HG03558 (cell line): Measurements from ENCODE around the gene TBL3.

Experiments
- ATAC-seq: cut with Tn5 transposase; IDR thresholded peaks from one replicate; pipeline ENCODE4 v1.9.1; 2021; ENCODE audit warnings: moderate number of reproducible peaks; ENCODE audit not compliant: unreplicated experiment; ENCODE audit errors: extremely low read depth

The TBL3 gene

DNA sequence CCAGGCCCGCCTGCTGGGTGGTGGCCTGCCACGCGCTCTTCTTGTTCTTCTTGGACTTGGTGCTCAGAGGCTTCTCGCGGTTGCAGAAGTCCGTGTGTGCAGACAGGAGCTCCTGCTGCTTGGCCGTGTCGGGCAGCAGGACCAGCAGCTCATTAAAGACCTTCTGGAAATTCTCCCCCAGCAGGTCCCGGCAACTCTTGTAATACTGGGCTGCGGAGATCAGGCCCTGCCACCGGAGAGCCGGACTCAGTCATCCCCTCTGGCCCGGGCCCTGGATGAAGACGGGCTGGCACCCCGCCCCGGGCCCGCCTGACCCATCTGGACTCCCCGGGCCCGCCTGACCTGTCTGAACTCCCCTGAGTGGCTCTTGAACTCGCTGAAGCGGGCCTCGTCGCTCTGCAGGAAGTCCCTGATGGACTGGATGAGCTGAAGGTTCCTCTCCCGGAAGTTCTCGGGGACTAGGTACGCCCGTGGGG is 26.5 kb downstream of the TBL3 start:
- no peak for ATAC-seq

DNA sequence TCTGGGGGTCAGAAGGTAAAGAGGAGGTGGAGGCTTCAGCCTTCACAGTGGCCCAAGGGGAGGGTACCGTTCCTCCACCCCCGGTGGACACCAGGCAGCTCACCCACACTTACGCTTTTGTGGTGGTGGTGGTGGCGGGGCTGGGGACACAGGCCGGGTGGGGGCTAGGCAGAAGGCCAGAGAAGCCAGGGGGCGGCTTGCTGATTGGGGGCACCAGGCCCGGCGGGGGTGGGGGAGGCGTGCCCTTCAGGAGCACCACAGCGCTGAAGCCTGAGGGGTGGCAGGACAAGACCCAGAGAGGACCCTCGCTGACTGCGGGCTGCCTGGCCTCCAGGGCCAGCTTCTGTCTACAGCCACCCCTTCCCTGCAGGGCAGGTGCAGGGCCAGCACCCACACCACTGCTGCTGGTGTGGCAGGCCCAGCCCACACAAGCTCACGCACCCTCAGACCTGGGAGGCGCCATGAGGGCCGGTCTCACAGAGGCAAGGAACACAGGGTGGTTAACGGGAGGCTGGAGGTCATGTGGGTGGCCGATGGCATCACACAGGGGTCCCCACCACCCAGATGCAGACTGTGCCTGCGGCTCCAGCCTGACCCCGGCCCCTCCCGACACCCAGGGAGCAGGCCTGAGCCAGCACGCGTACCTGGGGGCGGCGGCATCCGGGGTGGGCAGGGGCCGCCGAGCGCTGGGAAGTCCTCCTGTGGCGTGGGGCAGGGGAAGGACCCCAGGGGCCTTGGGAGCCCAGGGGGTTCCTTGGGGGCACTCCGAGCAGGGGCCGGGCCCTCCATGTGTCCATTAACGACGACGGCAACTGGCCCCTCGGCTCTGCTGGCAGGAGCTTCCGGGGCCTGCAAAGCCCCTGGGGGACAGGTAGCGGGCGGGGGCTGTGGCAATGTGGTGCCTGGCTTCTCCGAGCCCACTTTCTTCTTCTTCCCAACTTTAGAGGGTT is 27.3 kb downstream of the TBL3 start:
- ATAC-seq, result no peak

DNA sequence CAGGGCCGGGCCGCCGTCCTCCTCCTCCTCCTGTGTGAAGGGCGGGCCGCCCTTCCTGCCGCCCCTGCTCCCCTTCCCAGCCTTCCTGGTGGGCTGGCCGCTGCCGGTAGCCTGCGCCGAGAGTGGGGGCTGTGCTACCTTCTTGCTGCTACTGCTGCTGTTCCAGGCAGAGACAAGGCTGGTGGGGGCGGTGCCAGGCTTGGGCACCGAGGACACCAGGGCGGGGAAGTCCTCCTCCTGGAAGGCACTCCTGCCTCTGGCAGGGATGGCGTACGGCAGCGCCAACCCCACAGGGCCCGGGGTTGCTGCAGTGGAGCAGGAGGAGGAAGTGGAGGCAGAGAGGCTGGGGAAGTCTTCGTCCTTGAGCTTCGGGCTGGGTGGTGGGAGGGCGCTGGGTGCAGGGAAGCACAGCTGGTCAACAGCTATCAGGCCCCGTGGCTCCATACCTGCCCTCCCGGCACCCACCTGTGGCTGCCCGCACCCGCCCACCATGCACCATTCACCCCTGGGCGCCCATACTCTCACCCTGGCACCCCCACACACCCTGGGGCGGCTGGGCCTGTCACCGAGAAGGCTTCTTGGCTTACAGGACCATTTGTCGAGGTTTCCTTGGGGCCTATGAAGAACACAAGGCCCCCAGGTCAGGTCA is 28.1 kb downstream of the TBL3 start:
- no peak for ATAC-seq

DNA sequence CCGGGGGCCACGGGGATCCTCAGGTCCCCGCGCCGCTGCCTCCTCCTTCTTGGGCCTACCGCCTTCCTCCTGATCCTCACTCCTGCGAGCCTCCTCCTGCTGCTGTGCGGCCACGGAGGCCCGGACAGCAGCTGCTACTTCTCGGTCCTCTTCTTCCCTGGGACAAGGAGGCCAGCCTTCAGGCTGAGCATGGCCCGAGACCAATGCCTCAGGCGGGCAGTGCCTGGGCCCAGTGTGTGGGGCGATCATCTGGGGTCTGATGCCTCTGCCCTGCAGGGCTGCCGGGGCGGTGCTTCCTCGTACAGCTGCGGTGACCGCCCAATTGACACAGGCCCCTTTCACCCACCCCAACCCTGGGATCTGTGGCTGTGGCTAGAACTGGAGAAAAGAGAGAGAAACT is 29.2 kb downstream of the TBL3 start:
- no peak for ATAC-seq

DNA sequence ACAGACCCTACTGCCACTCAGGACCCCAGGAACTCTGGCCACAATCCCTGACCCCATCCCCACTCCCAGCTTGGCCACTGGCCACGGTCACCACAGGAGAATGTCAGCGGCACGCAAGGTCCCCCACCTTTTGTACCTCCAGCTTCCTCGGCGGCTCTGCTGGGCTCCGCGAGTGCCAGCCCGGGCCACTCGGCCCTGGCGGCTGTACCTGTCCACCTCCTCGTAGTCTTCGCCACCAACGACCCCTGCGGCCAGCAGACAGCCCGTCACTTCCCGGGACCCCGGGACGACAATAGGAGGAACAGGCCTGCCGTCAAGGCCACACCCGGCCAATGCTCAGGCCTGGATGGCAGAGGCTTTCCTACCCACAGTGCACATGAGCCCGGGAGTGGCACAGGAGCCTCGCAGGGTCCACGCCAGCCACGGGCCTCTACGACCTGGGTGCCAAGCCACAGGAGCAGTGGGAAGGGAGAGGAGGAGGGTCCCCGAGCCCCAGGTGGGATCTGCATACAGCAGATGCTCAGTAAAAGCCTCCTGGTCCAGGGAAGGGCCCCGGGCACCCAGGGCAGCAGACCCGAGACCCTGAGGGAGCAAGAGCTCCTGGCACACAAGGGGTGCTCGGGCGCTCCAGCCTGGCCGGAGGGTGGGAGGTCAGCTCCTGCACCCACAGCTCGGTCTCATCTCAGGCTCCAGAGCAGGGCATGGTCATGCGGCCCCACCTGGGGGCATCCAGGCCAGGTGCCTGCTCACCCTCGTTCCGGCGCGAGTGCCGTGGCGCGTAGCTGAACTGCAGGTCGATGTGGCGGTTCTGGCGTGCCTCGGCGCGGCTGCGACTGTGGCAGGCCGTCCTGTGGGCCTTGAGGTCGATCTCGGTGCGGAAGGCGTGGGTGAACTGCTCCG is 29.9 kb downstream of the TBL3 start:
- ATAC-seq, result no peak

DNA sequence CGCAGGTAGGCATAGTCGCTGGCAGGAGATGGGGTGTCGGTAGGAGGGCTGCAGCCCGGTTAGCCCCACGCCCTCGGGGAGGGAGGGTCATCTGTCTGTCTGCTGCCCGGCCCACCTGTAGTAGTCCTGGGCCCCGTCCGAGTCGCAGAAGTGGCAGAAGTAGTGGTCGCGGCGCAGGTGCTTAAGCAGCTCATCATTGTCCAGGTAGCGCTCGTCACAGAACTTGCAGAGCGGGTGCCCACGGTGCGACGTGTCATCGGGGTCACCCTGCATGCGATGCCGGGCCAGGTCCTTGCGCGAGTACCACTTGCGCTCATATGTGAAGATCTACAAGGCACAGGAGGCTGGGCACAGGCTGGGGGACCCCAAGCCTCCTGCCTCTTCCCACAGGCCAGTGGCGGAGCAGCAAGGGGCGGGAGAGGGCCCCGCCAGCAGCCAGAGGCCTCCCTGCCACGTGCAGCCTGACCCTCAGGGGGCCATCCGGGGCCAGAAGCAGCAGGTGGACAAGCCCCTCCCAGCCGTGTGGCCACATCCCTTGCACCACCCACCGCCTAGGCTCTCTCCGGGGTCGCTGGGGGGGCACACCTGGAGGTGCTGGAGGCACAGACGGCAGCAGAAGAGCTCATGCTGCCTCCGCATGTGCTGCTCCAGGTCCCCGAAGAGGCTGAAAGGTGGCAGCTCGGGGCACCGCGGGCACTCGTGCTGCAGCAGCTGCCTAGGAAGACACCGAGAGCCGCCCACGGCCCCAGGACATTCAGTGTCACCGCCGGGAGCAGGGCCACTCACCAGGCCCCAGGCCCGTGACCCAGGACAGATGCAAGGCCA is 30.8 kb downstream of the TBL3 start:
- ATAC-seq, result no peak

DNA sequence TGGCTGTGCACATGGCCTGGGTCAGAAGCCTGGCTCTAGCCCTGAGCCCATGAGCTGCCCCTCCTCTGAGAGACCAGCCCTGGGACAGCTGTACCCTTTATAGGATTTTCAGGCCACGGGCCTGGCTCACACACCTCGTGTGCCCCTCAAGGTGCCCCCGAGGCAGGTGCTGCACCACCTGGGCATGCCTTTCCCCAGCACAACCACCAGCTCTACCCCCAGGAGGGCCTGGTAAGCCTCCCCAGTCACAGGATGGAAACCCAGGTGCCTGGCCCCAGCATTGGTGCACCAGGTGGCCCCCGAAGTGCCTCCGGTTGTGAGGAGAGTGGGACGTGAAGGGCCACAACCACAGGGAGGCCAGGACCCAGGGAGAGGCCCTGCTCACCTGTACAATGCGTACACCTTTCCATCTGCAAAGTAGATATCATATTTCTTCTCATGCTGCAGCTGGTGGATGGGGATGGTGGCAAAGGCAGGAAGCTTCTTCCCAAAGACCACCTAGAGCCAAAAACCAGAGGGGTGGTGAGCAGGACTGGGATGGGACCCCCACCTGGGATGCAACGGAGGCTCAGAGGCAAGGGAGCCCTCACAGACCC is 31.5 kb downstream of the TBL3 start:
- ATAC-seq, result no peak

DNA sequence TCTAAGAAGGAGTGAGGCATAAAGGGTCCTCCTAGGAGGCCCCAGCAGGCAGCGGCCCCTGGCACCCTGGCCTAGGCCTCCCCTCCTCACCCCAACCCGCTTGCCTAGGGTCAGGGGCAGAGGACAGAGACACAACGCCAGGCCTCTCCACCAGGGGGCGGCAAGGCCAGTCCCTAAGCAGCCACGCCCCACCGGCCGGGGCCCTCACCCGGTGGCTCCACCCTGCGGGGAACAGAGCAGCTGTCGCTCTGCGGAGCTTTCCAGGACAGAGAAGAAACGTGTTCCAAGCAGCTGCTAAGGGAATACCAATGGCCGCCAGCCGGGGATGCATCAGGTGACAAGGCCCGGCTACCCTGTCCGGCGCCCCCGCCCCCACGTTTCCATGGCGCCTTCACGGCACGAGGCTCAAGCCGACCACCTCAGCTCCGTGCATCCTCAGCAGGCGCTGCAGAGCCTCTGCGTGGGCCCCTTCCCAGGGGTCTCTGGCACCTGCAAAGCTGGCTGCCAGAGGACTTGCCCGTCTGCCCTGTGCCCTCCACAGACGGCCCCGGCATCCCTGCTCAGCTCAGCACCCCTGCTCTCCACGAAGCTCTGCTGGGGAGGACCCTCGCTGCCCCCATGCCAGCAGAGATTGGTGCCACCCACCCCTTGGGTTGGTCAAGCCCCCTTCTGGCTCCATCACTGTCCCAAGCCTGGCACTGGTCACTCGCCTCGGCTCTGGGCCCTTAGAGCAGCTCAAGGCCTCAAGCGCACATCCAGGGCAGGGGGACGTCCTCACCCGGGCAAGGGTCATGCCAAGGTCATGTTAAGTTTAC is 32.2 kb downstream of the TBL3 start:
- no peak for ATAC-seq

DNA sequence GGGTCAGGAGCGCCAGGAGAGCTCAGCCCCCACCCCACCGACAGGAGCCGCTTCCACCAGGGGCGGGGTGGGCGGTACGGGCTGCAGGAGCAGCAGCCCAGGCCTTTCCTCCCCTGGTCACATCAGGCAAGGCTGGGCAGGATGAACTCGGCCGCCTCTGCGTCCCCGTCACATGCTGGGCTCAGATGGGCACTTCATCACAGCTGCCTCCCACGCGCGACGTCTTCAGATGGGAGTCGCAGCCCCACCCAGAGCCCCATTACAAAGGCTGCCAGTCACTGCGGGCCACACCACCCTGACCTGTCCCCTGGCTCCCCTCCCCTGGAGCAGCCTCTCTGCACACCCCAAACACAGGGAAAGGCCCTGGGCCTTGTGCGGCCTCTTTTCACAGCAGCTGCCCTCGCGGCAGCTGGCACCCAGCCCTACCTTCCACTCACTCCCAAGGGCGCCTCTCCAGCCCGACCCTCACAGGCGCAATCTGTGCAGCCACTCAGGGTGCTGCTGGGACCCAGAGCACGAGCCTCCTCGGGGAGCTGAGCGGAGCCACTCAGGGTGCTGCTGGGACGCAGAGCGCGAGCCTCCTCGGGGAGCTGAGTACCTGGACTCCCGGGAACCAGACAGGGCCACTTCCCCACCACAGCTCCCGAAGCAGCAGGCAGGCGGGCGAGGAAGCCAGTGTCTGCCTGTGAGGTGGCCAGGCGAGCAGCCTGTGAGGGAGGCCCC is 33.1 kb downstream of the TBL3 start:
- no peak for ATAC-seq

DNA sequence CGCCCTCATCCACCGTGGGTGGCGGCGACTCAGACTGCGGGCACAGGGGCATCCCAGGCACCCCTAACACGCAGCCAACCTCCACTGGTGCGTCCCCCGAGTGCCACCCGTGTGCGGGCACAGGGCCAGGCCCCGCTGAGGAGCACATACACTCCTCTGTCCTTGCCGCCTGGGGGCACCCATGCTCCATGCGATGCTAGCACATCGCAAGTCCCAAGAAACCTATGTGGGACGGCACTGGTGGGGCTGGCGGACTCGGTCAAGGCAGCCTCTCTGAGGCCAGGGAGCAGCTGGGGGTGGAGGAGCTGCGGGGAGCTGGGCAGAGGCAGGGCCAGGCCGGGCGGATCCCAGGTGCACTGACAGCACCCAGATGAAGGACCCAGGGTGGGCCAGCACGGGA is 33.8 kb downstream of the TBL3 start:
- ATAC-seq, result no peak

DNA sequence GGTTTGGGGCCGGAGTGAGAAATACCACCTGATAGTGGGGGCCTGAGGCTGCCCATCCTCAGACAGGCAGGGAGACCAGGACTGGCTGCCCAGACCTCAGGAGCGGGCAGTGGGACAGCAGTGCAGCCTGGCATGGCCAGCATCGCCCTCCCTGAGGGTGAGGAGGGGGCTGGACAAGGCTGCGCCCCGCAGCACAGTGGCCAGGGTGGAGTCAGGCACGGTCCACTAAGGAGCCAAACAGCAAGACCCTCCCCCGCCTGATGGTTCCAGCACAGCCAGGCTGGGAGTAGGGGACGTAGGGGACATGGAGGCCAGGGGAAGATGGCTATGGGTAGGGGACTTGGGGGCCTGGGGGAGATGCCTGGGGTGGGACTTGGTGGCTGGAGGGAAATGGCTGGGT is 34.5 kb downstream of the TBL3 start:
- ATAC-seq, result no peak

DNA sequence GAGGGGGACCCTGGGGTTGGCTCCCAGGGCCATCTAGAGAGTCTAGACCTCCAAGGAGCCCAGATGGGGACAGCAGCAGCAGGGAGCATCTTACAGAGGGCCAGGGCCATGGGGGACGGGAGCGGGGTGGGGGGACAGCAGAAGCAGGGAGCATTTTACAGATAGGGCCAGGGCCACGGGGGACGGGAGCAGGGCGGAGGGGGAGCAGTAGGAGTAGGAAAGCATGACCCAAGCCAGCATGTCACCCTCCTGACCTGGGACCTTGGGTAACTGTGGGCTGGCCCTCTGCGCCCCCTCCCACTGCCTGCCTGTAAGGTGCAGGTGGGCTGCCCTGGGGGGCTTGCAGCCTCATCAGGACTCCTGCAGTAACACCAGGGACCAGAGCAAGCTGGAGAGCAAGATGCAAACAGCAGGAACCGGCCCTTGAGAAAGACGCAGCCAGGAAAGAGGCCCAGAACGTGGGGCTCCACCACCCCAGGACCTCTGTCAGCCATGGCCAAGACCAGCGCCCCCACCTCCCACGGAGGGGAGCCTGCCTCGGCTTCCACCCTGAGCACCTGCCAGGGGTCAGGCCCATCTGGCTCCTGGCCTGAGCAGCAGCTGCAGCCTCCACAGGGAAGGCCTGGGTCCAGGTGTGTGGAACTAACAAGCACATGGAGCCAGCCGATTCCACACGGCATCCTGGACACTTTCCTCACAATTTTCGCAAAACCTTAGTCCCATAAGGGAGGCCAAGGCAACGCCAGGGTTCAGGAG is 35.4 kb downstream of the TBL3 start:
- ATAC-seq, result no peak

DNA sequence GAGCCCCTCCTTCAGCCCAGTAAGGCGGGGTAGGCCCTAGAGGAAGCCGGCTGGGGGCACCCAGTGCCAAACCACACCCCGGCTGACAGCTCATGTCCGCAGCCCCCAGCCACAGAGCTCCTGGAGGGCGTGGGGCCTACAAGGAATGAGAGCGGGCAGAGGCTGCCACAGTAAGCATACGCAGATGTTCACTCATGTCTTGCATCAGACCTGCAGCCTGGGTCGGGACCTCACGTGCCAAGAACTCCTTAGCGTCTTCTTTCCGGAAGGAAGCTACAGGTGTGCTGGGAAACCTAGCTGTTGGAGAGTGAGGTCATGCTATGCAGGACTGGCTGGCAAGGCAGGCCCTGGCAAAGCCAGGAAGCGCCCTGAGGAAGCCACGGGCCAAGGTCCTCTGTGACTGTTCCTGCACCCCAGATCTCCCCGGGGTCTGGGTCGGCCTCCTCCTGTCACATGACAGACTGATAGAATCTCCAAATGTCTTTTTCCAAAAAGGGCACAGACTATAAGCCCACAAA is 36.2 kb downstream of the TBL3 start:
- ATAC-seq, result no peak

DNA sequence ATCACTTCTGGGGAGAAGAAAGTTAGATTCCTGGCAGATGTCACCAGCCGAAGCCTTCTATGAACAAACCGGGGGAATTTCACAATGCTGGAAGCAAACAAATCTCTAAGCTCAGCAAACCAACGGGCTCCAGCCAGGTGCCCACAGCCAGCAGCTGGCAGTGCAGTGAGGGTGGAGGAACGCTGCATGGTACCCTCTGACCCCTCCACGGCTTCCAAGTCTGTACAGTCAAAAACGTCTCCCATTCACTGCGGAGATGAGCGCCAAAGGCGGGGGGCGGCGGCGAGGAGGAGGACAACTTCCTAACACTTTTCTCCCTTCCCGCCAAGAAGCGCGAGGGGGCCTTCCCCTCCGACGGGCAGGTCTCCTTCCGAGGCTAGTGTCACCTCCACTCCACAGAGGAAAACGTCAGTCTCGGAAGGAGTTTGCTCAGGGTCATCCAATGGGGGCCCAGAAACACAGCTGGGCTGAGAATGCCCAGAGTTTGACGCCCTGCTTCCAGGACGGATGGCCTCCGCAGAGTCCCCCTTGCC is 36.8 kb downstream of the TBL3 start:
- no peak for ATAC-seq

DNA sequence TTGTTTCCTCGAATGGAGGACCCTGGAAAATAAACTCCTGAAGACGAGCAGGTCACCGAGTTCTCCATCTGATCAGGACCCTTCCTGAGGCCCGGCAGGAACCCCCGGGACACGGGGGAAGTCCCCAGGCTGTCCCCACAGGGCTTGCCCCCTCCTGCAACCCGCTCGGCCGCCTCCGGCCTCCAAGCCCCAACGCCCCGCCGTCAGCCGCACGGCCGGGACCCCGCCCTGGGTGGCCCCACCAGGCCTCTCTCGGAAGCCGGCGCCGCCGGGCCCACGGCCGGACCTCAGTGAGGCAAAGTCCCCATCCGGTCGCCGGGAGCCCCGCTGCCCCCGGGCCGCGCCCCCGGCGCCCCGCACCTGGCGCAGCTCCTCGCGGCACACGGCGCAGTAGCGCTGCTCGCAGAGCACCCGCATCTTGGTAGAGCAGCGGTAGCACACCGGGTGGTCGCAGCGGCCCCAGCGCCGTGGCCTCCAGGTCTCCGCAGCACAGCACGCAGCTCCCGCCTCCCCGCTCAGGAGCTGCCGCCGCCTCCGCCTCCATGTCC is 37.4 kb downstream of the TBL3 start:
- ATAC-seq, result no peak

DNA sequence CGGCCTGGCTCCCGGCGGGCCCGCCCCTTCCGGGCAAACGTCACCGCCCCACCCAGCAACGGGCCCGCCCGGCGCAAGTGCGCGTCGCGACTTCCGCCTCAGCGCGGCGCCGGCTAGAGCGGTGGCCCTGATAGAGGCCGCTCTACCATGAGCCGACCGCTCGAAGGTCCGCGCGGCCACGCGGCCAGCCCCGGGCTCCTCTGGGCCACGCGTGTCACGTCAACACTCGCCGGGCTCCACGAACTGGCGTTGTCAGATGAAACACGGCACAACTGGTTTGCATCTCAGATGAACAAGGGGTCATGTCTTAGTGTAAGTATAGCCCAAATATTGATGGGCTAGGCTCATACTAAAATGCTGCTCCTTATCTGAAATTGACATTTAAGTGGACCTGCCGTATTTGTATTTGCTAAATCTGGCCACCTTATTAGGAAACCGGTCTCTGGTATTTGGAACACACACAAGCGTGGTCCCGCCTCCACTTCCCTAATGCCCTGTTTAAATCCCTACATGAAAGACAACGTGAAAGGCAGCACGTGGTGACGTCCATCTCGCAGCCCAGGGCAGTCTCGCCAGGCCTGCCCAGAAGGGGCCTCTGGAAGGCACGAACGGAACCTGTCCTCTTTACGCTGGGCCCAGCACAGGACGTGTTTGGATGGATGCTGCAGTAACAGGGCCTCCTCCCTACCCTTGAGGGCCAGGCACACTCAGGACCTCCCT is 38.1 kb downstream of the TBL3 start, which contains the start of gene ZNF598:
TSS of gene ZNF598 (minus strand) at position 31 of the 720 bp plus-strand sequence.
- ATAC-seq, result no peak
